GM23338 (cell line): ENCODE data around the gene KRTAP1-4. TPM values are rescaled to one million over a fixed set of nuclear protein-coding genes. Genes with fewer than 3 reads are reported as not detected.

ENCODE experiments used
- ATAC-seq: fragments of 200-7000 bp; cut with Tn5 transposase; 3 replicates; pipeline ENCODE4 v1.9.1; 2020
- DNase-seq: peaks from one replicate; pipeline ENCODE4 v3.0.0-alpha.2; 2015; ENCODE audit warnings: low spot score
- H2AFZ ChIP-seq: fragments of 200-600 bp; sonication (generic); 2 replicates; pipeline ENCODE4 v1.8.0; 2016; ENCODE audit warnings: antibody characterized with exemption, mild to moderate bottlenecking, moderate library complexity
- H3F3A ChIP-seq: fragments of 200-600 bp; sonication (generic); replicated peaks from 2 replicates; pipeline ENCODE4 v1.8.0; 2017; ENCODE audit warnings: antibody characterized with exemption, mixed run types, low read depth
- H3K27ac ChIP-seq: fragments of 200-600 bp; sonication (generic); 2 replicates; pipeline ENCODE4 v1.6.1; 2016; ENCODE audit warnings: low read depth
- H3K27me3 ChIP-seq: fragments of 200-600 bp; sonication (generic); 2 replicates; pipeline ENCODE4 v1.8.0; 2016; ENCODE audit warnings: mild to moderate bottlenecking, mixed run types, moderate library complexity; ENCODE audit not compliant: insufficient read depth
- H3K36me3 ChIP-seq: fragments of 200-600 bp; sonication (generic); 2 replicates; pipeline ENCODE4 v1.8.0; 2016; ENCODE audit warnings: mild to moderate bottlenecking; ENCODE audit not compliant: insufficient read depth
- H3K4me1 ChIP-seq: fragments of 200-600 bp; sonication (generic); 2 replicates; pipeline ENCODE4 v1.8.0; 2016; ENCODE audit warnings: mild to moderate bottlenecking, moderate library complexity; ENCODE audit not compliant: insufficient read depth
- H3K4me2 ChIP-seq: fragments of 200-600 bp; sonication (generic); 2 replicates; pipeline ENCODE4 v1.7.1; 2017; ENCODE audit warnings: mixed run types
- H3K4me3 ChIP-seq: fragments of 200-600 bp; sonication (generic); 2 replicates; pipeline ENCODE4 v1.6.1; 2016; ENCODE audit warnings: mixed run types
- H3K79me2 ChIP-seq: fragments of 200-600 bp; sonication (generic); replicated peaks from 2 replicates; pipeline ENCODE4 v1.8.0; 2017; ENCODE audit warnings: mild to moderate bottlenecking; ENCODE audit not compliant: insufficient read depth
- H3K9me2 ChIP-seq: fragments of 200-600 bp; sonication (generic); 2 replicates; pipeline ENCODE4 v1.8.0; 2017; ENCODE audit not compliant: insufficient read depth
- H4K20me1 ChIP-seq: fragments of 200-600 bp; sonication (generic); replicated peaks from 2 replicates; pipeline ENCODE4 v1.8.0; 2017; ENCODE audit warnings: mild to moderate bottlenecking; ENCODE audit not compliant: insufficient read depth
- H3K27ac Mint-ChIP-seq: 2 replicates; pipeline ENCODE4 v1.8.0; 2020; ENCODE audit warnings: inconsistent platforms, mild to moderate bottlenecking, moderate library complexity, mixed read lengths
- H3K27me3 Mint-ChIP-seq: 3 replicates; pipeline ENCODE4 v1.8.0; 2022; ENCODE audit warnings: low read depth, mild to moderate bottlenecking, moderate library complexity, mixed read lengths, inconsistent platforms; ENCODE audit not compliant: insufficient read depth, poor library complexity
- H3K36me3 Mint-ChIP-seq: 3 replicates; pipeline ENCODE4 v1.8.0; 2021; ENCODE audit warnings: low read depth, mild to moderate bottlenecking, inconsistent platforms, moderate library complexity, mixed read lengths
- H3K4me1 Mint-ChIP-seq: 3 replicates; pipeline ENCODE4 v1.8.0; 2020; ENCODE audit warnings: mild to moderate bottlenecking, inconsistent platforms, mixed read lengths
- H3K4me3 Mint-ChIP-seq: 3 replicates; pipeline ENCODE4 v1.8.0; 2021; ENCODE audit warnings: moderate library complexity, mild to moderate bottlenecking, inconsistent platforms, mixed read lengths
- H3K9me3 Mint-ChIP-seq: 3 replicates; pipeline ENCODE4 v1.8.0; 2020; ENCODE audit warnings: moderate library complexity, mild to moderate bottlenecking, inconsistent platforms, mixed read lengths
- CREB1 ChIP-seq: fragments of 250-450 bp; sonication (Bioruptor Pico); IDR thresholded peaks from 2 replicates; pipeline ENCODE4 v1.5.0; 2020; ENCODE audit warnings: low read depth, mild to moderate bottlenecking, moderate library complexity
- ETS1 ChIP-seq: IDR thresholded peaks from 2 replicates; pipeline ENCODE4 v1.6.1; 2016; ENCODE audit warnings: antibody characterized with exemption
- EZH2 ChIP-seq: fragments of 200-600 bp; sonication (generic); IDR thresholded peaks from one replicate; pipeline ENCODE4 v1.8.0; 2017; ENCODE audit warnings: antibody characterized with exemption, mild to moderate bottlenecking, low read depth; ENCODE audit not compliant: unreplicated experiment
- EZH2phosphoT487 ChIP-seq: fragments of 200-600 bp; sonication (generic); IDR thresholded peaks from one replicate; pipeline ENCODE4 v1.8.1; 2018; ENCODE audit warnings: antibody characterized with exemption; ENCODE audit not compliant: unreplicated experiment
- JUNB ChIP-seq: IDR thresholded peaks from one replicate; pipeline ENCODE4 v1.6.1; 2016; ENCODE audit warnings: antibody characterized with exemption; ENCODE audit not compliant: unreplicated experiment
- NANOG ChIP-seq: IDR thresholded peaks from 2 replicates; pipeline ENCODE4 v1.6.1; 2016; ENCODE audit warnings: antibody characterized with exemption, borderline replicate concordance
- POLR2AphosphoS5 ChIP-seq: IDR thresholded peaks from 2 replicates; pipeline ENCODE4 v1.6.1; 2016; ENCODE audit warnings: antibody characterized with exemption, low read depth
- REST ChIP-seq: IDR thresholded peaks from one replicate; pipeline ENCODE4 v1.6.1; 2018; ENCODE audit warnings: antibody characterized with exemption; ENCODE audit not compliant: unreplicated experiment
- STAT1 ChIP-seq: IDR thresholded peaks from one replicate; pipeline ENCODE4 v1.6.1; 2016; ENCODE audit warnings: antibody characterized with exemption; ENCODE audit not compliant: unreplicated experiment
- ZNF114 ChIP-seq: fragments of 250-450 bp; sonication (Bioruptor Pico); IDR thresholded peaks from 2 replicates; pipeline ENCODE4 v1.5.0; 2020; ENCODE audit warnings: mild to moderate bottlenecking, moderate library complexity
- ZNF331 ChIP-seq: fragments of 250-450 bp; sonication (Bioruptor Pico); IDR thresholded peaks from 2 replicates; pipeline ENCODE4 v1.5.0; 2020; ENCODE audit warnings: low read depth, mild to moderate bottlenecking, moderate library complexity
- ZNF462 ChIP-seq: fragments of 250-450 bp; sonication (Bioruptor Pico); IDR thresholded peaks from 2 replicates; pipeline ENCODE4 v1.5.0; 2020; ENCODE audit warnings: mild to moderate bottlenecking, moderate library complexity
- polyA plus RNA-seq: library from polyadenylated mRNA; unstranded; fragments of >200 nt; fragmentation: Nextera tagmentation; extraction: Ambion mirVana; gene quantifications from 2 replicates; pipeline ENCODE4 v1.2.1, GENCODE V29; 2016
- total RNA-seq: library from RNA; depleted of rRNA; stranded (reverse); fragments of >200 nt; shearing (Covaris generic); gene quantifications from 2 replicates; pipeline ENCODE4 v1.2.3, GENCODE V29; 2014

The KRTAP1-4 gene
- total and polyA plus RNA-seq, 2 experiments from 2014 or later, result not detected

- Histone ChIP-seq H3K27me3 (no peaks in the 10 kb centered on the region), H4K20me1 (no peaks in the 10 kb centered on the region), H3K4me2 (no peak overlapping the region), H3K27ac (no peak overlapping the region), H3K9me2 (no peaks in the 10 kb centered on the region), H3K4me1 (no peaks in the 10 kb centered on the region), H2AFZ (no peak overlapping the region), H3K79me2 (no peaks in the 10 kb centered on the region), H3K4me3 (no peak overlapping the region), H3K36me3 (no peaks in the 10 kb centered on the region), H3F3A (no peaks in the 10 kb centered on the region)
- ATAC-seq (no peak), DNase-seq (no peak)
- TF ChIP-seq POLR2AphosphoS5 (no peak), CREB1 (CRISPR knock-in tag) (no peak), NANOG (no peak)
- H3K27me3 Mint-ChIP-seq, result no peaks in the 10 kb centered on the region
- no peak overlapping the region for H3K4me3 Mint-ChIP-seq
- H3K9me3 Mint-ChIP-seq, result no peaks in the 10 kb centered on the region
- no peaks in the 10 kb centered on the region for H3K36me3 Mint-ChIP-seq
- H3K4me1 Mint-ChIP-seq, result no peaks in the 10 kb centered on the region
- H3K27ac Mint-ChIP-seq, result no peak overlapping the region
Measured at GRCh38 chr17:41002814-41003213, 27.2 kb downstream of the KRTAP1-4 start.

GRCh38 chr17:41001795-41002194 lies 28.2 kb downstream of the KRTAP1-4 start:
- Histone ChIP-seq H3K4me2 (no peak overlapping the region), H3K27me3 (no peaks in the 10 kb centered on the region), H3K9me2 (no peaks in the 10 kb centered on the region), H3K79me2 (no peaks in the 10 kb centered on the region), H3F3A (no peaks in the 10 kb centered on the region), H3K4me1 (no peaks in the 10 kb centered on the region), H3K36me3 (no peaks in the 10 kb centered on the region), H3K4me3 (no peak overlapping the region), H3K27ac (no peak overlapping the region), H4K20me1 (no peaks in the 10 kb centered on the region), H2AFZ (no peak overlapping the region)
- H3K36me3 Mint-ChIP-seq, result no peaks in the 10 kb centered on the region
- H3K9me3 Mint-ChIP-seq, result no peaks in the 10 kb centered on the region
- no peak for DNase-seq
- no peak for ATAC-seq
- no peak overlapping the region for H3K27ac Mint-ChIP-seq
- no peaks in the 10 kb centered on the region for H3K4me1 Mint-ChIP-seq
- H3K27me3 Mint-ChIP-seq, result no peaks in the 10 kb centered on the region
- no peak overlapping the region for H3K4me3 Mint-ChIP-seq
- TF ChIP-seq ZNF114 (CRISPR knock-in tag), result no peak
- TF ChIP-seq STAT1, result no peak
- no peak for TF ChIP-seq POLR2AphosphoS5
- no peak for TF ChIP-seq NANOG
- TF ChIP-seq JUNB, result no peak
- TF ChIP-seq ZNF331 (CRISPR knock-in tag), result no peak
- TF ChIP-seq ZNF462 (CRISPR knock-in tag), result no peak
- no peak for TF ChIP-seq ETS1
- no peak for TF ChIP-seq EZH2
- no peak for TF ChIP-seq REST
- TF ChIP-seq CREB1 (CRISPR knock-in tag), result no peak
- no peak for TF ChIP-seq EZH2phosphoT487
